T-helper 2 cell treated with Interferon-gamma antibody and Interleukin-4, amounts not matched to agents 5 μg/mL and 100 μg/mL, for 36 hours (primary cell): ENCODE results near the gene WDPCP.

Experiments
- DNase-seq: peaks from one replicate; pipeline ENCODE4 v3.0.0; 2021; ENCODE audit warnings: low spot score
- H3K27ac Mint-ChIP-seq: one replicate; pipeline ENCODE4 v1.8.0; 2021; ENCODE audit warnings: mild to moderate bottlenecking, mixed read lengths
- H3K27me3 Mint-ChIP-seq: one replicate; pipeline ENCODE4 v1.8.0; 2021; ENCODE audit warnings: low read depth, mixed read lengths
- H3K36me3 Mint-ChIP-seq: one replicate; pipeline ENCODE4 v1.8.0; 2021; ENCODE audit warnings: low read depth, mixed read lengths
- H3K4me1 Mint-ChIP-seq: one replicate; pipeline ENCODE4 v1.8.0; 2021; ENCODE audit warnings: low read depth, mixed read lengths
- H3K4me3 Mint-ChIP-seq: one replicate; pipeline ENCODE4 v1.8.0; 2022; ENCODE audit warnings: mild to moderate bottlenecking, moderate library complexity, mixed read lengths
- H3K9me3 Mint-ChIP-seq: one replicate; pipeline ENCODE4 v1.8.0; 2021; ENCODE audit warnings: mixed read lengths

WDPCP gene

DNA sequence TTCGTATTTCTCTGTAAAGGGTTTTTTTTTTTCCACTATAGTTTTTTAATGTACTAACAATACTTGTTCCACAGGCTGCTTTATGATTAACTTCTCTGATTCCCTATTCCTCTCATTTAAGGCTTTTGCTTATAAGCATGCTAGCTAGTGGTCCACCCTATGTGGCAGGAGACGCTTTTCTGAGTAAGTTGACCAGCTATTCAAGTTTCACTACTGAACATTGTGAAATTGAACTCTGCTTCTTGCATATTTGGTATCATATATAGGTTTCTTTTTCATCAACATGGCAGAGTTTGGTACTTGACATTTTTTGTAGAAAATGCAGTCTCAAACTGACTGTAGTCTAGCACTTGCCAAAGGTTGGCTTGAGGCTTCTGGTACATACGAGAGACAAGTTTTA is 463.4 kb downstream of the WDPCP start:
- DNase-seq: no peak
- no peaks in the 10 kb centered on the region for H3K4me1 Mint-ChIP-seq
- H3K4me3 Mint-ChIP-seq: no peak overlapping the region
- no peaks in the 10 kb centered on the region for H3K9me3 Mint-ChIP-seq
- H3K36me3 Mint-ChIP-seq: no peaks in the 10 kb centered on the region
- H3K27me3 Mint-ChIP-seq: no peaks in the 10 kb centered on the region
- no peak overlapping the region for H3K27ac Mint-ChIP-seq

DNA sequence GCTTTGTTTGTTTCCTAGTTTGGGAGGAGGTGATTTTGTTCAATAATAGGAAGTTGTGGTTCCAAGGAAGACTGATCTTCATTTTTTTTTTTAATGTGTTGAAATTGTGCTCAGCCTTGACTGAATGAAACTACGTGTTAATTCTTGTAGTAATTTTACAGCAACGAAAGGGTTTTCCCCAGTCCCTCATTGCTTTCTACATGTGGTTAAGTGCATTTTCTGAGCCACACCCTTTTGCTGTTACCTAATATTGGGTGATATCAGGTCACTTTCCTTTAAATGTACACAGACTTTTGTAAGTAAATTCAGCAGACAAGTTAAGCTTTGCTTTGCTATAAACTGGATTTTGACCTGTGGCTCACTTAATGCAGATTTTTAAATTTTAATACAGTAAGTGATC is 464.1 kb downstream of the WDPCP start:
- H3K36me3 Mint-ChIP-seq: no peaks in the 10 kb centered on the region
- H3K4me1 Mint-ChIP-seq: no peaks in the 10 kb centered on the region
- no peaks in the 10 kb centered on the region for H3K9me3 Mint-ChIP-seq
- H3K27me3 Mint-ChIP-seq: no peaks in the 10 kb centered on the region
- no peak overlapping the region for H3K27ac Mint-ChIP-seq
- H3K4me3 Mint-ChIP-seq: no peak overlapping the region
- no peak for DNase-seq

DNA sequence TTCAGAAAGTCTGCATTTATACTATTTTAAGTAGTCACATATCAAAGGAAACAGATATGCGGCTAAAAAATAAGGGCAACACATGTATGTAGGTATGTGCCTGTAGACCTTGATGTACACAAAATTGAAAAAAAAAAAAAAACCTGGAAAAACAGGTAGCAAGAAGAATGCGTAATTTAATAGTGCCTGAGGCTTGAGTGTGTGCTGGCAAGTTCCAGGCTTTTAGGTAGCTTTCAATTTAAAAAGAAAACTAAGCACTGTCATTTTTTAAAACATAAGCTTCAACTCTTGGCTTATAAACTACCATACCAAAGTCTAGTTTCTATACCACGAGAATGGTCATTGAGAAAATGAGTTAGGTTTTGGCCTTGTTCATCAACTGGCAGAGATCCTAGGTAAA is 465.4 kb downstream of the WDPCP start:
- Mint-ChIP-seq H3K27ac (no peak overlapping the region), H3K27me3 (no peaks in the 10 kb centered on the region), H3K4me1 (no peaks in the 10 kb centered on the region), H3K4me3 (no peak overlapping the region), H3K36me3 (no peaks in the 10 kb centered on the region), H3K9me3 (no peaks in the 10 kb centered on the region)
- no peak for DNase-seq

DNA sequence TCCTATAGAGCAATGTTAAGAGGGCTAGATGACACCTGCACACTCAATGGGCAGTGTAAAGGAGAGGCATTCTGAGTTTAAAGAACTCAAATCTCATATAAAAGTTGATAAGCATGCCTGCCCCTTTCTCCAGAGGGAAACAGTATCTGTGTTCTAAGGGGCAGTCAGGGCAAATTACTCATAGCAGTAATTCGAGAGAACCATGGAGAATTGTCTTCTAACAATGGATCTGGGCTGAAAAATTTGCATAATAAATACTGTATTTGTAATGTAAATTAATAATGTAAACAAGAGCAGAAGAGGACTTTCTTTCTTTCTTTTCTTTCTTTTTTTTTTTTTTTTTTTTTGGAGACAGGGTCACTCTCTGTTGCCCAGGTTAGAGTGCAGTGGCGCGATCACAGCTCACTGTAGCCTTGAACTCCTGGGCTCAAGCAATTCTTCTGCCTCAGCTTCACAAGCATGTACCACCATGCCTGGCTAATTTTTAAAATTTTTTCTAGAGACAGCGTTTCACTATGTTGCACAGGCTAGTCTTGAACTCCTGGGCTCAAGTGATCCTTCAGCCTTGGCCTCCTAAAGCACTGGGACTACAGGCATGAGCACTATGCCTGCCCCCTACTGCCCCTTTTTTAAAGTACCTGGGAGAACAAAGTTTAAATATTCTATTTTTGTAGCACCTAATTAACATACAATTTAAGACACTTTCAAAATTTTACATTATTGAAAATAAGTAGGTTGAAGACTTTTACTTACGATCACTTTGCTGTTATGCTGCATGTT is 467.0 kb downstream of the WDPCP start:
- Mint-ChIP-seq H3K36me3 (no peaks in the 10 kb centered on the region), H3K27me3 (no peaks in the 10 kb centered on the region), H3K27ac (no peak overlapping the region), H3K4me3 (no peak overlapping the region), H3K4me1 (no peaks in the 10 kb centered on the region), H3K9me3 (no peaks in the 10 kb centered on the region)
- DNase-seq: no peak

DNA sequence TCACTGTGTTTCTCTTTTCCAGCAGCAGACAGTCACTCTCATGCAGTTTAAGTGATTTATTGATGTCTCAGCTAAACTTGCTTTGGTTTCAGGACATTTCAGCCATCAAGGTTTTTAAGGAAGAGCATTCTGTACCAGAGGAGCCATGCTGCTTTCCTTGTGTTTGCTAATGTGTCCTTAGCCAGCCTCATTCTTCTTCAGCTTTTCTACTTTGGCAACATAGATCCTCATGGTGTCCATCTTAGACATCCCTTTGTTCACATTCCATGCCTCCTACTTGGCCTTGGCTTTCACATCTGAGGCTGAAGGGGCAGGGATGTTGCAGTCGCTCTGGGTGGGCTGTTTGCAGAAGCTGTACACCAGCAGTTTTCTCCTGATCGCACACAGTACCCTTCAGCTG is 469.5 kb downstream of the WDPCP start:
- H3K27ac Mint-ChIP-seq: no peak overlapping the region
- H3K4me3 Mint-ChIP-seq: no peak overlapping the region
- H3K9me3 Mint-ChIP-seq: no peaks in the 10 kb centered on the region
- no peaks in the 10 kb centered on the region for H3K4me1 Mint-ChIP-seq
- no peaks in the 10 kb centered on the region for H3K27me3 Mint-ChIP-seq
- DNase-seq: no peak
- no peaks in the 10 kb centered on the region for H3K36me3 Mint-ChIP-seq

DNA sequence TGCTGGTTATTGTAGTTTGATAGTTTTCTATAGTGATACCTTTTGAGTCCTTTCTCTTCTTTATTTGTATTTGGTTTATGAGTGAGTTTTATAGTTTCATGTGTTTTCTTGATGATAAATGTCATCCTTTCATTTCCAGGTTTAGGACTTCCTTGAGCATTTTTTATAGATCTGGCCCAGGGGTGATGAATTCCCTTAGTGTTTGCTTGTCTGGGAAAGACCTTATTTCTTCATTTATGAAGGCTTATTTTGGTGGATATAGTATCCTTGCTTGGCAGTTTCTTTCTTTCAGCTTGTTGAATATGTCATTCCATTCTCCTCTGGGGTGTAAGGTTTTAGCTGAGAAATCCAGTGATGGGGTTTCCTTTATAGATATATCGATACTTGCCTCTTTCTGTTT is 483.8 kb downstream of the WDPCP start:
- no peak for DNase-seq
- Mint-ChIP-seq H3K4me1 (no peaks in the 10 kb centered on the region), H3K4me3 (no peak overlapping the region), H3K9me3 (peaks cover 5% of the 10 kb centered on the region), H3K27ac (no peak overlapping the region), H3K27me3 (no peaks in the 10 kb centered on the region), H3K36me3 (no peaks in the 10 kb centered on the region)

DNA sequence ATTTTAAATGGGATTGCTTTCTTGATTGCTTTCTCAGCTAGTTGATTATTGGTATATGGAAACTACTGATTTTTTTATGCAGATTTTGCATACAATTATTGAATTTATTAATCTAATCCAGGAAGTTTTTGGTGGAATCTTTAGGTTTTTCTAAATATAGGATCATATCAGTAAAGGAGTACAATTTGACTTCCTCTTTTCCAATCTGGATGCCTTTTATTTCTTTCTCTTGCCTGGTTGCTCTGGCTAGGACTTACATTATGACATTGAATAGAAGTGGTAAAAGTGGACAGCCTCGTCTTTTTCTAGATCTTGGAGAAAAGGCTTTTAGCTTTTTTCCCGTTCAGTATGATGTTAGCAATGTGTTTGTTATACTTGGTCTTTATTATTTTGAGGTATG is 486.3 kb downstream of the WDPCP start:
- Mint-ChIP-seq H3K9me3 (peaks cover 5% of the 10 kb centered on the region), H3K36me3 (no peaks in the 10 kb centered on the region), H3K27me3 (no peaks in the 10 kb centered on the region), H3K27ac (no peak overlapping the region), H3K4me3 (no peak overlapping the region), H3K4me1 (no peaks in the 10 kb centered on the region)
- no peak for DNase-seq

DNA sequence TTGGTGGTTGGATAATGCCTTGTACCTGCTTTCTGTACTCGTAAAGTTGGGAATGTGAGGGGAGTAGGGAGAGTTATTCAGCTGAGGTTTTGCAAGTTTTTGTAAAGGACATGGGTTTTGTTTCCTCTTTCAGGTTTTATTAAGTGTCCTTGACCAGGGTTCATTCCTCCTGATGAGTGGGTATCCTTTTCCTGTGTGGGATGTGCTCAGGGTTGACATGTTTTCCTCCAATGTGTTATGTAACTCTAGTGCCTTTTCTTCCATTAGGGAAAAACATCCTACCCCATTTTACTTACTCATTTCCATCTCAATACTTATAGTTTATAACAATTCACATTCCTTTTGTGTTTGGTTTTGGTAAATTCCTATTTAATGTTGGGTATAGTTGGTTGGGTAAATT is 489.2 kb downstream of the WDPCP start:
- DNase-seq: no peak
- Mint-ChIP-seq H3K27ac (no peak overlapping the region), H3K4me3 (no peak overlapping the region), H3K9me3 (no peaks in the 10 kb centered on the region), H3K4me1 (no peaks in the 10 kb centered on the region), H3K36me3 (no peaks in the 10 kb centered on the region), H3K27me3 (no peaks in the 10 kb centered on the region)

DNA sequence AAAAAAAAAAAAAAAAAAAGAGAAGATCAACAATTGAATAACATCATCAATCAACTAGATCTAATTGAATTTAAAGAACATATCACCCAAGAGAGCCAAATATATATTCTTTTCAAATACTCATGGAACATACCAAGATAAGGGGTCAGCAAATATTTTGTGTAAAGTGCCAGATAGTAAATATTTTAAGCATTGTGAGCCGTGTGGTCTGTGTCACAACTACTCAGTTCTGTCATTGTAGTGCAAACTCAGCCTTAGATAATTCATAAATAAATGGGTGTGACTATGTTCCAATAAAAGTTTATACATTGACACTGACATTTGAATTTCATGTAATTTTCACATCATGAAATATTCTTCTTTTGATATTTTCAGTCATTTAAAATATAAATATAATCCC is 491.8 kb downstream of the WDPCP start:
- no peaks in the 10 kb centered on the region for H3K9me3 Mint-ChIP-seq
- no peak overlapping the region for H3K27ac Mint-ChIP-seq
- no peak overlapping the region for H3K4me3 Mint-ChIP-seq
- no peaks in the 10 kb centered on the region for H3K27me3 Mint-ChIP-seq
- DNase-seq: no peak
- no peaks in the 10 kb centered on the region for H3K36me3 Mint-ChIP-seq
- H3K4me1 Mint-ChIP-seq: no peaks in the 10 kb centered on the region

DNA sequence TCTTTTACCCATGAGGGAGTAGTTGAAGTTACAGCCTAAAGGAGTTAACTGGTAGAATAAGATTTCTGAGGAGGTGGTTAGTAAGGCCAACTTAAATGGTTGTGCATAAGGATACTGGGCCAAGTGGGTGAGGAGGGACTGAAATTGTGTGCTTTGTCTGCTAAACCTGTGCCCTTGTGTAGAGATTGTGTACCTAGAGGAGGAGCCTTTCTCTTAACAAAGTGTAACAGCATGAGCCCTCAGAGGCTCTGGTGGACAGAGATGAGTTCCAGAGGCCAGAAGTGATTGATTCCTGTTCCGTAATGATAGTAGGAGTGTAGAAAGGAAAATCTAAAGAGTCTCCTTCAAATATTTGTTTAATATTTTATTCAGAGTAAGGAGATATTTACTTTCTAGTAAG is 494.8 kb downstream of the WDPCP start:
- DNase-seq: no peak
- H3K27me3 Mint-ChIP-seq: no peaks in the 10 kb centered on the region
- H3K4me1 Mint-ChIP-seq: no peaks in the 10 kb centered on the region
- no peak overlapping the region for H3K4me3 Mint-ChIP-seq
- H3K36me3 Mint-ChIP-seq: no peaks in the 10 kb centered on the region
- no peaks in the 10 kb centered on the region for H3K9me3 Mint-ChIP-seq
- no peak overlapping the region for H3K27ac Mint-ChIP-seq

DNA sequence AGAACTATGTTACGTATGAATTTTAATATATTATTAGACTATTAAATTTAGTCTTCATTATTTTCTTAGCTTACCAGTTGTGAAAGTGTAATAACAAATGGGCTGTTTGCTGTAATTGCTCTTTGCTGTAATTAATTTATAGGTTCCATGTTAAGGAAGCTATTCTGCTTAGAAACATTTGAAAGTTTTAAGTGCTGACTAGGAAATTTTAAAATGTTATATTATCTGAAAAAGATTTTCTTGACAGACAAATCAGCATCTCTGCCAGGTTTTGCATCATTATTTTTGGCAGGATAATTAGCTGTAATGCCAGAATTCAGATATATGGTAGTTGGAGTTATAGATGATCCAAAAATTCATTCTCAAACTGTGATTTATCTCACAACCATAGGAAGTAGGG is 495.4 kb downstream of the WDPCP start:
- Mint-ChIP-seq H3K4me1 (no peaks in the 10 kb centered on the region), H3K36me3 (no peaks in the 10 kb centered on the region), H3K4me3 (no peak overlapping the region), H3K9me3 (no peaks in the 10 kb centered on the region), H3K27ac (no peak overlapping the region), H3K27me3 (no peaks in the 10 kb centered on the region)
- no peak for DNase-seq

DNA sequence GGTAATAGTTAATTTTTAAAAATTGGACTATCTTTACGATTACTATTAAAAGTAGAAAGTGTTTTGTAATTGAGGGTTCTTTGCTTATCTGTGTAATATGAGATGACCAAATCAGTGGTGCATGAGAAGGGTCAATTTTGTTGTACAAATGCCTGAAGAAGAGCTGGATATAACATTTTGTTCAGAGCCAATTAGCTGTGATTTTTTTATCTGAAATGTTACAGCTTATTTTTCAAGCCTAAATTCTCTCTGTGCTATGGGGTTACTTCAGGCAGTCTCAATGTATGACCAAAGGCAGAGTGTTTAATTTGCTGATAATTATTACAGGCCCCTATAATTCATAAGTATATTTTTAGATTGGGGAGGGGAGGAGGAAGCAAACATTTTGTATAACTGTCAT is 495.9 kb downstream of the WDPCP start:
- no peak for DNase-seq
- H3K4me1 Mint-ChIP-seq: no peaks in the 10 kb centered on the region
- no peak overlapping the region for H3K27ac Mint-ChIP-seq
- no peaks in the 10 kb centered on the region for H3K9me3 Mint-ChIP-seq
- no peak overlapping the region for H3K4me3 Mint-ChIP-seq
- no peaks in the 10 kb centered on the region for H3K27me3 Mint-ChIP-seq
- H3K36me3 Mint-ChIP-seq: no peaks in the 10 kb centered on the region

DNA sequence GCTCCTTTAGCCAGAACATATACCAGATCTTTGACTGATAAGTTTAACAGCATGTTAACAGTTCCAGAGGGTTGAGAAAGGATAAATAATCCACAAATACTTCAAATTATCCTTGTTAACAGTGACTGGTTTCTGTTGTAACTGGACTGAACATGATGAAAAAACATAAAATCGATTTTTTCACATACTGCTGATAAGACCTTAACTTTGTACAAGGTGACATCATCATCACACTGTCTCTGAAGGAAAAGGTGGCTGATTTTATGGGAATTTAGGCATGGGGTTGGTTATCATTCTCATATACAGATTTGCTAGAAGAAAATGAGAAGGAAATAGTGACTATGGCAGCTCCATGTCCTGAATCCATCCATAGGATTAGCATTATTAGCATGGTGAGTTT is 501.6 kb downstream of the WDPCP start:
- Mint-ChIP-seq H3K27me3 (peaks cover 7% of the 10 kb centered on the region), H3K9me3 (no peaks in the 10 kb centered on the region), H3K36me3 (no peaks in the 10 kb centered on the region), H3K27ac (no peak overlapping the region), H3K4me3 (no peak overlapping the region), H3K4me1 (no peaks in the 10 kb centered on the region)
- DNase-seq: no peak

DNA sequence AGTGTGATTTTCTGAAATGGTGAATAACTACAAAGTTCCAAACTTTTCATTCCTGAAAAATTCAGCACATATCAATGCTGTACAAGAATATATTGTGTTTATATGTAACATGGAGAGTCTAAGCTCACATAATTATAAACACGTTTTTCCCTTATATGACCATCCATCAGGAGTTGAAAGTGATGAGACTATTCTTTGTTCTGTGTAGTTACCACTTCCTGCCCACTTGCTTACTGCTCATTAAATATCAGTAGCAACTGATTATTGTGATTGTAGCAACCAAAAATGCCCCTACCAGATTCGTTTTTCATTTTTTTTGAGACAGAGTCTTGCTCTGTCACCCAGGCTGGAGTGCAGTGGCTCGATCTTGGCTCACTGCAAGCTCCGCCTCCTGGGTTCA is 506.9 kb downstream of the WDPCP start:
- Mint-ChIP-seq H3K9me3 (no peaks in the 10 kb centered on the region), H3K27me3 (peaks cover 7% of the 10 kb centered on the region), H3K36me3 (no peaks in the 10 kb centered on the region), H3K4me1 (no peaks in the 10 kb centered on the region), H3K27ac (no peak overlapping the region), H3K4me3 (no peak overlapping the region)
- DNase-seq: no peak

DNA sequence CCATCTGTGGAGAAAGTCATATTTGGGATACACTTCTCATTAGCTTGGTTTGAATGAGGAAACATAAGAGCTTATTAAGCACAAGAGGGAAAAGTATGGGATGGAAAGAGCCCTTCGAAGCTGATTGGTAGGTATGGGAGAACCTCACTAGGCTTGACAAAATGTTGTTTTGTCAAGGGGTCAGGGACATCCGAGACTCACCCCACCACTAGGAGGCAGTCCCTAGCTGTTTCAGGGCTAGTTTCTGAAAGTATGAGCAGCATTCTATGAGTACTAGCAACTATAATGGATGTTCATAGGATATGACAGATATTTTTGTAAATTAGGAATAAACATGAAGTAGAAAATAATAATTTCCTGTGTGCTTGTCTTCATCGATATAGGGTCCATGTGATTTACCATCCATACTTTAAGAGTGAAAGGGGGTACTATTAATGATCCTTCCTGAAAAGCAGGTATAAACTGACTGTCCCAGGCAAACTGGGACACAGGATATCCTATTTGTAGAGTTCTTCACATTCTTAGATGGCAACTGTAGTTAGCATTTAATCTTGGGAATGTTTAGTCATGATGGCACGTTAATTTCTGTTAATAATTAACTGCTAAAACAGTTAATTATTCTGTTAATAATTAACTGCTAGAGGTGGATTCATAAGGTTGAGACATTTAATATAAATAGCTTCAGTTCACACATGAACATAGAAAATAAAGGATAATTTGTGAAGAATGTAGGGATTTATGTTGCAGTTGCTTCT is 509.2 kb downstream of the WDPCP start:
- no peak for DNase-seq
- H3K27me3 Mint-ChIP-seq: peaks cover 5% of the 10 kb centered on the region
- H3K4me1 Mint-ChIP-seq: no peaks in the 10 kb centered on the region
- no peak overlapping the region for H3K4me3 Mint-ChIP-seq
- no peaks in the 10 kb centered on the region for H3K9me3 Mint-ChIP-seq
- no peak overlapping the region for H3K27ac Mint-ChIP-seq
- H3K36me3 Mint-ChIP-seq: no peaks in the 10 kb centered on the region
